ENCODE data around the gene CACNA1G.

DNA sequence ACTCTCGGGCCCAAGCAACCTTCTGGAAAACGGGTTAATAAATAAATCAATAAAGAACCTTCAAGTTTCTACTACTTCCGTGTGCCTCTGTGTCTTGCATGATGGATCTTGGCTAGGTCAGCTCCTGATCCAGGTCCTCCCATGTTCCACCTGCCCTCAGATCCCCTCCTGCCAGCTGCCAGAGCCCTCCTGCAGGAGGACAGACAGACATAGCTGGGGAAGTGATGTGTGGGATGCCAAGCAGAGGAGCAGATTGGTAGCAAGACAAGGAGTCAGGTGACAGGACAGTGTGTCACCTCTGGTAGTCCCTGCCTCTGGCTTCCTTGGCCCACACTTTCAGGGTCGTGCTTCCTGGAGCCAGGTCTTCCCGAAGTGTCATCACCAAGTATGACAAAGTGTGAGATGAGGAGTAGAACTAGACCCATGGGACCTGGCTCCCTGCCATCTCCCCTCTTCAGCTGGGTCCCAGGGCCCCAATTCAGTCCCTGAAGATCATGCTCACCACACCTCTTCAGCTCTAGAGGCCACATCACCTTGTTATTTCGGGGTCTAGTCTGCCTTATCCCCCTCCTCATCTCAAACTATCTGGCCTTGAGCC is 29.0 kb upstream of the CACNA1G start:
- TF ChIP-seq CTCF (conservative IDR thresholded peaks at IDR 0.05; ENCODE audit: low read length), result no peak
- no peak for TF ChIP-seq EZH2phosphoT487 (IDR thresholded peaks at IDR 0.05; ENCODE audit: borderline replicate concordance)

Data from Loucy (cell line).